ENCODE data around the gene PRKAG1. TPM values are rescaled to one million over a fixed set of nuclear protein-coding genes. Genes with fewer than 3 reads are reported as not detected.

PRKAG1 gene
- total and polyA plus RNA-seq, 2 donors from 2014 or later: 57.1 to 58.4 TPM

DNA sequence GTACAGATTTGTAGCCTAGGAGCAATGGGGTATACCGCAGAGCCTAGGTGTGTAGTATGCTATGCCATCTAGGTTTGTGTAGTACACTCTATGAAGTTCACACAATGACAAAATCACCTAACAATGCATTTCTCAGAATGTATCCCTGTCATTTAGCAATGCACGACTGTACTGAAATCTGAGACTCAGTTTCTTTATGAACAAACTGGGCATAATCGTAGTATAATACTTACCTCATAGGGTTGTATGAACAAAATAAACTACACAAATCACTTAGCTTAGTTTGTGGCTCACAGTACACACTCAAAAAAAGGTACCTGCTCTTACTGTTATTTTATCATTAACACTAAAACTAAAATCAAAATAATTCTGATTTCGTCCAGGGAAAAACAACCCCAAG, 6.9 kb upstream of the PRKAG1 start:
- TF ChIP-seq, protein P1, sequence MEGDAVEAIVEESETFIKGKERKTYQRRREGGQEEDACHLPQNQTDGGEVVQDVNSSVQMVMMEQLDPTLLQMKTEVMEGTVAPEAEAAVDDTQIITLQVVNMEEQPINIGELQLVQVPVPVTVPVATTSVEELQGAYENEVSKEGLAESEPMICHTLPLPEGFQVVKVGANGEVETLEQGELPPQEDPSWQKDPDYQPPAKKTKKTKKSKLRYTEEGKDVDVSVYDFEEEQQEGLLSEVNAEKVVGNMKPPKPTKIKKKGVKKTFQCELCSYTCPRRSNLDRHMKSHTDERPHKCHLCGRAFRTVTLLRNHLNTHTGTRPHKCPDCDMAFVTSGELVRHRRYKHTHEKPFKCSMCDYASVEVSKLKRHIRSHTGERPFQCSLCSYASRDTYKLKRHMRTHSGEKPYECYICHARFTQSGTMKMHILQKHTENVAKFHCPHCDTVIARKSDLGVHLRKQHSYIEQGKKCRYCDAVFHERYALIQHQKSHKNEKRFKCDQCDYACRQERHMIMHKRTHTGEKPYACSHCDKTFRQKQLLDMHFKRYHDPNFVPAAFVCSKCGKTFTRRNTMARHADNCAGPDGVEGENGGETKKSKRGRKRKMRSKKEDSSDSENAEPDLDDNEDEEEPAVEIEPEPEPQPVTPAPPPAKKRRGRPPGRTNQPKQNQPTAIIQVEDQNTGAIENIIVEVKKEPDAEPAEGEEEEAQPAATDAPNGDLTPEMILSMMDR (IDR thresholded peaks at IDR 0.05; ENCODE audit: borderline replicate concordance, extremely low read depth, insufficient read depth): no peak
- no peak overlapping the region for H3K9ac ChIP-seq (ENCODE audit: low read length in 3 of 3)
- no peak overlapping the region for H3K27ac ChIP-seq (ENCODE audit: low read depth in 2 of 2, low read length in 2 of 2)
- H3K4me3 ChIP-seq (ENCODE audit: low read length in 3 of 3): no peak overlapping the region
- no peaks in the 10 kb centered on the region for H3K4me1 ChIP-seq (ENCODE audit: control insufficient read depth in 2 of 3, insufficient read depth in 2 of 3, low read depth in 1 of 3, low read length in 3 of 3)
- H3K36me3 ChIP-seq (ENCODE audit: control insufficient read depth in 2 of 3, insufficient read depth in 3 of 3, low read length in 3 of 3): peaks cover 8 to 65% (median 51%) of the 10 kb centered on the region in 3 donors
- no peaks in the 10 kb centered on the region for H3K9me3 ChIP-seq (ENCODE audit: control insufficient read depth in 2 of 3, insufficient read depth in 1 of 3, low read length in 3 of 3)
- intact Hi-C loops (cut with DNase I): no loop called here
- DNase-seq (no peak), FAIRE-seq (no peak)
- no peaks in the 10 kb centered on the region for H3K27me3 ChIP-seq (ENCODE audit: control insufficient read depth, insufficient read depth, low read length)

DNA sequence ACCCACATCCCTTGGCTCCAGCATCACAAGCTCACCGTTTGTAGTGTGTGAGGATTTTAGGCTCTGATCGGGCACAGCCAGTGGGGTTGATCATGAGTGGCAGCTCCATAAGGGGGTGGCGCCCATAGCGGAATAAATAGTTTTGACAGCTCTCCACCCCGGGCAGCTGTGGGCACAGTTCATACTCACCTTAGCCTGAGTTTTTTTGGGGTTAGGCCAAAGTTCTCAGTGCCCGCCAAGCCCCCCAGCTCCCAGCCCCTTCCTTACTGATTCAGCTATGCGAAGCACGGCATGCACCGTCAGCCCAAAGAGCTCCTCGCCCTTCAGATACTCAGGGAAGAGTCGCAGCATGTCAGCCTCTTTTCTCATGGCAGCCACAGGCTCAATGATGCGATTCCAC, 6.0 kb upstream of the PRKAG1 start:
- Histone ChIP-seq H3K4me3 (ENCODE audit: low read length in 3 of 3) (no peak overlapping the region), H3K9ac (ENCODE audit: low read length in 3 of 3) (no peak overlapping the region), H3K4me1 (ENCODE audit: control insufficient read depth in 2 of 3, insufficient read depth in 2 of 3, low read depth in 1 of 3, low read length in 3 of 3) (no peaks in the 10 kb centered on the region), H3K36me3 (ENCODE audit: control insufficient read depth in 2 of 3, insufficient read depth in 3 of 3, low read length in 3 of 3) (peaks cover 8 to 65% (median 48%) of the 10 kb centered on the region in 3 donors), H3K9me3 (ENCODE audit: control insufficient read depth in 2 of 3, insufficient read depth in 1 of 3, low read length in 3 of 3) (no peaks in the 10 kb centered on the region), H3K27ac (ENCODE audit: low read depth in 2 of 2, low read length in 2 of 2) (no peak overlapping the region), H3K27me3 (ENCODE audit: control insufficient read depth, insufficient read depth, low read length) (no peaks in the 10 kb centered on the region)
- FAIRE-seq: no peak
- no peak for DNase-seq
- TF ChIP-seq, protein P1 (IDR thresholded peaks at IDR 0.05; ENCODE audit: borderline replicate concordance, extremely low read depth, insufficient read depth): no peak
- intact Hi-C loops (cut with DNase I): no loop called here

DNA sequence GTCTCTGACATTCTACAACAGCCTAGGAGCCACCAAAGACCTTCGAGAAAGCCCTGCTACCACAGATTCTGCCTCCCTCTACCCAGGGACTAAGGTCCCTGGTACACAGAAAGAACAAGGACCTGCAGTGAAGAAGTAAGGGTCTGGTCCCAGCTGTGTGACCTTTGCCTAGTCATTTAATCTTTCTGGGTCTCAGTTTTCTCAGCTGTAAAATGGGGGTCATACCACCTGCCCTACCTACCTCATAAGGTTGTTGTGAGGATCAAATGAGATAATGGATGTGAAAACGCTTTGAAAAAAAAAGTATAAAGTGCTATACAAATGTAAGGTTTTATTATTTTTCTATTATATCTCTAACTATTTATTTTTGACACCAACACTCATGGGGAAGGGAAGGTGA, 5.2 kb upstream of the PRKAG1 start:
- TF ChIP-seq, protein P1 (IDR thresholded peaks at IDR 0.05; ENCODE audit: borderline replicate concordance, extremely low read depth, insufficient read depth): no peak
- peaks cover 8 to 59% (median 48%) of the 10 kb centered on the region in 3 donors for H3K36me3 ChIP-seq (ENCODE audit: control insufficient read depth in 2 of 3, insufficient read depth in 3 of 3, low read length in 3 of 3)
- no peak for DNase-seq
- H3K27me3 ChIP-seq (ENCODE audit: control insufficient read depth, insufficient read depth, low read length): no peaks in the 10 kb centered on the region
- FAIRE-seq: no peak
- intact Hi-C loops (cut with DNase I): no loop called here
- H3K9me3 ChIP-seq (ENCODE audit: control insufficient read depth in 2 of 3, insufficient read depth in 1 of 3, low read length in 3 of 3): no peaks in the 10 kb centered on the region
- H3K27ac ChIP-seq (ENCODE audit: low read depth in 2 of 2, low read length in 2 of 2): no peak overlapping the region
- H3K4me1 ChIP-seq (ENCODE audit: control insufficient read depth in 2 of 3, insufficient read depth in 2 of 3, low read depth in 1 of 3, low read length in 3 of 3): no peaks in the 10 kb centered on the region
- H3K4me3 ChIP-seq (ENCODE audit: low read length in 3 of 3): no peak overlapping the region
- no peak overlapping the region for H3K9ac ChIP-seq (ENCODE audit: low read length in 3 of 3)

- no peaks in the 10 kb centered on the region for H3K9me3 ChIP-seq (ENCODE audit: control insufficient read depth in 2 of 3, insufficient read depth in 1 of 3, low read length in 3 of 3)
- H3K4me1 ChIP-seq (ENCODE audit: control insufficient read depth in 2 of 3, insufficient read depth in 2 of 3, low read depth in 1 of 3, low read length in 3 of 3): peaks cover 0 to under 1% (median under 1%) of the 10 kb centered on the region in 3 donors
- H3K9ac ChIP-seq (ENCODE audit: low read length in 3 of 3): no peak overlapping the region
- FAIRE-seq (no peak), DNase-seq (no peak)
- TF ChIP-seq, protein P1 (IDR thresholded peaks at IDR 0.05; ENCODE audit: borderline replicate concordance, extremely low read depth, insufficient read depth): no peak
- no peak overlapping the region for H3K4me3 ChIP-seq (ENCODE audit: low read length in 3 of 3)
- intact Hi-C loops (cut with DNase I): no loop called here
- peaks cover 5 to 47% (median 39%) of the 10 kb centered on the region in 3 donors for H3K36me3 ChIP-seq (ENCODE audit: control insufficient read depth in 2 of 3, insufficient read depth in 3 of 3, low read length in 3 of 3)
- no peak overlapping the region for H3K27ac ChIP-seq (ENCODE audit: low read depth in 2 of 2, low read length in 2 of 2)
- H3K27me3 ChIP-seq (ENCODE audit: control insufficient read depth, insufficient read depth, low read length): no peaks in the 10 kb centered on the region
These were observed 4.1 kb upstream of the PRKAG1 start for GRCh38 chr12:49022558-49023178.
